HG03520 (cell line): Measurements from ENCODE around the gene ENDOD1.
"Not testable (repeated sequence)": the region's sequence is repeated elsewhere in the genome, so short reads cannot be mapped to it uniquely, and the experiment has no call there.

Experiments used
- ATAC-seq: cut with Tn5 transposase; IDR thresholded peaks from one replicate; pipeline ENCODE4 v1.9.1; 2021; ENCODE audit warnings: mild to moderate bottlenecking, moderate library complexity; ENCODE audit not compliant: unreplicated experiment

ENDOD1 gene

DNA sequence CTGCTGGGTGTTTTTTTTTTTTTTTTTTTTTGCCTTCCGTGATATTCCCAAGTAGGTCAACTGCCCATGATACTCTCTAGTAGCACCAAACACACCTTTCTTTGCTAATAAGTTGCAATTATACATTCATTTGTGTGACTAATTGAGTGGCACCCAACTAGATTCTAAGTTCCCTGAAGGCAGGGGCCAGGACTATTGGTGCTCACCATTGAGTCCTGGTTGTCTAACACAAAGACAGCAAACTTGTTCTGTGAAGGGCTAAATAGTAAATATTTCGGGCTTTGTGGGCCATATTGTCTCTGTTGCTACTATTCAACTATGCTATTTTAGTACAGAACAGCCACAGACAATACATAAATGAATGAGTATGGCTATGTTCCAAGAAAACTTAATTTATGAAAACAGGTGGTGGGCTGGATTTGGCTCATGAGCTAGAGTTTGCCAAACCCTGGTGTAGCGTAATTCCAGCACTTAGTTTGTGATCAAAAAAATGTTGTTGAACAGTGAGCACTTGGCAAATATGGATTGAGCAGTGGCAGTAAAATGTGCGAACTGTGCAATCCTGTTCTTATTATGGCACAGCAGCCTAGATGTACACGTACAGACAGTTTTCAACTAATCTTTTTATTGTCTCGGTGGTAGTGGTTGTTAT, 11.3 kb downstream of the ENDOD1 start:
- no peak for ATAC-seq

DNA sequence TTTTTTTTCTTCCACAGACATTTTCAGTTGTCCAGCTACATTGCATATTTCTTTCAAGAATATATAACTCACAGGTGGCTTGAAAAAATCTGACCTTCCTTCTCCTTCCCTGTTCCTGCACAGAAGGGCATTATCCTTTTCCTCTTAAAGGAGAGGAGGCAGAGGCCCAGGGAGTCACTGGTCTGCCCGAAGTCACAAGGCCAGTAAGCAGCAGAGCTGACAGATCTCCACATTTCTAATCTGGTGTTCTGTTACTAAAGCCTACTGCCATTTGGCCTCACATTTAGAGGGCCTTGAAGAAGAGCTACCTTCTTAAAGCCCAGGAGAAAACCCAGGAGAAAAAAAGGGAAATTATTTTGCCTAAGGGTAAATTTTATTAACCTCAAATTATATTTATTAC, 12.3 kb downstream of the ENDOD1 start:
- ATAC-seq, result no peak

DNA sequence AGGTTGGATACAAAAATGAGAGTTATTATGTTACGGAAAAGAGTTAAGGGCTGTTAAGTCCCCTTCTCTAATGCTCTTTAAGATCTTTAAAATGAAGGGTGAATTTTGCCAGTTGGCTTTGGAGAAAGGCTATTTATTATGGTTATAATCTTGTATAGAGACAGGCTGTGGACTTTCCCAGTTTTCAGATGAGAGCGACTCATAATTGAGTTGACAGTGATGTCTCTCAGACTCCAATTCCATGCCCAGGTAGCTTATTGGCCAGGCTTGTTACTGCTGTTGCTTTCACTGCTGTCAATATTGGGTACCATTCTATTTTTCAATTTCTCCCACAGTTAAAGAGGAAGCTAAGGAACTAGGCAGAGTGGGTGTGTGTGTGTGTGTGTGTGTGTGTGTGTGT, 13.1 kb downstream of the ENDOD1 start:
- no peak for ATAC-seq

DNA sequence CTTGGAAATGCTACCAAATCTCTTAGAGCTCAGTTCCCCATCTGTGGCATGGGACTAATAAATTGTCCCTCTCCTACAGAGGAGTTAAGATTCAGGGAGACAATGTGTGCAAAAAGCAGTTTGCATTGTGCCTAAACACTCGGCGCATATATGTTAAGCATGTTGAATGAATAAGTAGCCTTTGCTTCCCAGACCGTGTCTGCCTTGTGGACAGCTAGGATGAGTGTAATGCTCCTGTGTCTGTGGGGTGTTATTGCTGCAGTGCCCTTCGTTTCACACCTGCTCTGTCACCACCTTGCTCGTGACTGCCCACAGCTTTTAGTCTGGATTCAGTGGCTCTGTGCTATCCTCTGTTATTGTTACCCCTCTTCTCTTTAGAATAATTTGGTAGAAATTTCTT, 14.1 kb downstream of the ENDOD1 start:
- no peak for ATAC-seq

DNA sequence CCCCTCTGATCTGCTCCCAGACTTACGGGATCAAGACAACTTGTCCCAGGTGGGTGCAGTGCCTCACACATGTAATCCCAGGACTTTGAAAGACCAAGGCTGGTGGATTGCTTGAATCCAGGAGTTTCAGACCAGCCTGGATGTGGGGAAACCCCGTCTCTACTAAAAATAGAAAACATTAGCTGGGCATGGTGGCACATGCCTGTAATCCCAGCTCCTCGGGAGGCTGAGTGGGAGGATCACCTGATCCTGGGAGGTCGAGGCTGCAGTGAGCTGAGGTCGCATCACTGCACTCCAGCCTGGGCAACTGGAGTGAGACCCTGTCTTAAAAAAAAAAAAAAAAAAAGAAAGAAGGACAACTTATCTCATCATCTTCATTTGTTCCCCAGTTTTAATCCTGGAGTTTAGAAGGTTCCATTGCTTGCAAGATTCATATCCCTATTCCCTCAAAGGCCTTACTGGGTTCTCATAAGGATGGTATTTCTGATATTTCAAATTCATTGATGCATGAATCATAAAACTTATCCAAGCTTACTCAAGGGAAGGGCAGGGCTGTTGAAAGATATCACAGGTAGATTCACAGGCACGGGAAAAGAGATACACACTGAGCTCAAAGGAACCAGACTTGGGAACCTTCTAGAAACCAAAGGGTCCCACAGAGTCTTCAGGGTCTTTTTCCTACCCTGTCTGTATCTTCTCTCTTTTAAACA, 14.6 kb downstream of the ENDOD1 start:
- no peak for ATAC-seq

DNA sequence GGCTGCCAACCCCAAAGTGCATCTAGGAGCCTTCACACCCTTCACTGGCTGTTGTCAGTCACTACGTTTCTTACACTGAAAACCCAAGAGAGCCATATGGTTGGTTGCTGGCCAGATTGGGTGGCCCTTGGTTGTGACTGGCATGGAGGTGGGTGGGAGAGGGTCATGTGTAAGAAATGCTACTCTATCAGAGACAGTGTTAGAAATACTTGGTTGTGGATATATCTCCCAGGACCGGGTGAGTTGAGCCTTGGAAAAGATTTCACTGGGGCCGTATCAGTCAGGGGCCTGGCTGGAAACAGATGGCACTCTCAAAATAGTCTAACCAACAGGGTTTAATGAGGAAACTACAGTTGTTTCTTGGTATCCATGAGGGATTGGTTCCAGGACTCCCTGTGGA, 15.2 kb downstream of the ENDOD1 start:
- no peak for ATAC-seq

DNA sequence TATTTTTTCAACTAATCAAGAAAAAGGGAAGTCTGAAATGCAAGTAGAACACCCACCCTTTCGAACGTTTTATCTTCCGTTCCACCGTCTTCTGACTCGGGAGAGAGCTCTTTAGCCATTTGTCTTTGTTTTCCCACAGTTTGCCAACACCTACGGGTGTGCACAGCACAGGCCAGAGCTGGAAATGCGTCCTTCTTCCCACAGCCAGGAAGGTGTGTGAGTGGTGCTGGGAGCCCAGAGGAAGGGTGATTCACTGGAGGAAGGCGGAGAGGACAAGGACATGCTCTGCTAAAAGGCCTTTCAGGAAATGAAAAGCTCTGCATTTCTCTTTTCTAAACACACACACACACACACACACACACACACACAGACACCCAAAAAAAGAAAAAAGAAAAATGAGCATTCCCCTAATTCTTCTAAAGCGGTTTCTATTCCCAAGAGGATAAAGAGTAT, 18.5 kb downstream of the ENDOD1 start:
- no peak for ATAC-seq

DNA sequence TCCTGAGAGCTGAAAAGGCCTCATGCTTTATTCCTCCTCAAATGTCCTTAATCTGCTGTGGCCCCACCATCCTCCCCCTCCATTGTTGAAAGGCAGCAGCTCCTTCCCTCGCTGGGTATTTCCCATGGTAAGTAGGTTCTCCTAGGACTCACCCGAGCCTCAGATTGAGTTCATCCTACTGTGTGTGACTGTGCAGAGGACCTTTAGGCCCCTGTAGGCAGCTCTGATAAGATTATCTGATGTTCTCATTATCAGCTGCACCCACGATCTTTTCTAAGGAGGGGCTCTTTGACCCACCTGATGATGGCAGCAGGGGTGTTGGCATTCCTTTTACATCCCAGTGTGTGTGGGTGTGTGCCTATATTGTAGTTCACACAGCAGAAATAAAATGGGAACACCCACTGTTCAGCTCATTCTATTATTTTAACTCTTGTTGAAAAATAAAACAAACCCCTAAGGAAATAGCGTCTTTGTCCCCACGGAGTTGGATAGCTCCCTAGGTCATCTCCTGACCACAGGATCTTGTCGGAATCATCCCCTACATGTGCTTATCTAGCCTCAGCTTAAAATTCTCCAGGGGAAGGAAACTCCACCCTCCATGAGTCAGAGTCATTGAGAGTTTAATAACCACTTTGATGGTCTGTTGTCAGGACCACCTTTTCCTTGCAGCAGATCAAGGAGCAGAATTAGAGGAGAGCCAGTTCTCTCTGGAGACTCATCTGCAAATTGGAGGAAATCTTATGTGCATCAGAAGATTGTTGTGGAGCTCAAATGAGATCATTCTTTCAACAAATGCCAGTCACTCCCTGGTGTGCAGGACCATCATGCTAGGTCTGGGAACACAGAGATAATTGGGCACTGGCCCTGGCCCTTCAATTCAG, 19.3 kb downstream of the ENDOD1 start:
- ATAC-seq, result no peak

DNA sequence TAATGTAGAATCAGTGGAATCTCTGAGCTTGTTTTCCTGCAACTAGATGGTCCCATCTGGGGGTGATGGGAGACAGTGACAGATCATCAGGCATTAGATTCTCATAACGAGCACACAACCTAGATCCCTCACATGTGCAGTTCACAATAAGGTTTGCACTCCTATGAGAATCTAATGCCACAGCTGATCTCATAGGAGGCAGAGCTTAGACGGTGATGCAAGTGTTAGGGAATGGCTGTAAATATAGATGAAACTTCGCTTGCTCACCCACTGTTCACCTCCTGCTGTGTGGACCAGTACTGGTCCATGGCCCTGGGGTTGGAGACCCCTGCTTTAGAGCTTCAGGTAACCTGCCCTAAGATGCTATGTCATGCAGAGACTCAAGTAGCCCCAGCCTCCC, 21.8 kb downstream of the ENDOD1 start:
- not testable (repeated sequence) for ATAC-seq

DNA sequence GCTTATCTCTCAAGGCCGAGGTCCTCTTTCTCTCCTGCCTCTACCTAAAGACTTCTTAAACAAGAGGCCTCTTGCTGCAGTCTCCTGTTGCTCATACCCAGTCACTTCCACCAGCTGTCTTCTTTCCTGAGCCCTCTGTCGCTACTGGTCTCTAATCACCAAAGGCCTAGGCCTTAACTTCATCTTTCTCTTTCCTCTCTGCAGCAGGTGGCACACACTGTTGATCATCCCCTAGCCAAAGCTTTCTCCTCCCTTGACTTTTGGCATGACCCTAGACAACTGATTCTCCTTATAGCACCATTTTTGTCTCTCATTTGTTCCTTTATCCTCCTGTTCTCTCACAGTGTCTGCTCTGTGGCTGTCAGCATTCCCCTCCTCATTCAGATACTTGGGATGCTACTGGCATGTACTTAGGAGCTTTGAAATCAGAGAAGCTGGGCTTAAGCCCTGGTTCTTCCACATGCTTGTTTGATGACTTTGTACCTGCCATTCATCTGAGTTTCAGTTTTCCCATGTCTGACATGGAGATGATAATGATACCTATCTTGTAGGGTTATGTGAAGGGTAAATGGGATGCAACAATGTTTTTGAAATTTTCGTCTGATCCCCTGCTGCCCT, 22.4 kb downstream of the ENDOD1 start:
- ATAC-seq, result no peak

DNA sequence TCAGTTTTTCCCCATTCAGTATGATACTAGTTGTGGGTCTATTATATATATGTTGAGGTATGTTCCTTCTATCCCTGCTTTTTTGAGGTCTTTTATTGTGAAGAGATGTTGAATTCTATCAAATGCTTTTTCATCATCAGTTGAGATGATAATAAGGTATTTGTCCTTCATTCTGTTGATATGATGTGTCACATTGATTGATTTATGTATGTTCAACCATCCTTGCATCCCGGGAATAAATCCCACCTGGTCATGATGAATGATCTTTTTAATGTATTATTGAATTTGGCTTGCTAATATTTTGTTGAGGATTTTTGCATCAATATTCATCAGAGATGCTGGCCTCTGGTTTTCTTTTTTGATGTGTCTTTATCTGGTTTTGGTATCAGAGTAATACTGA, 26.0 kb downstream of the ENDOD1 start:
- no peak for ATAC-seq

DNA sequence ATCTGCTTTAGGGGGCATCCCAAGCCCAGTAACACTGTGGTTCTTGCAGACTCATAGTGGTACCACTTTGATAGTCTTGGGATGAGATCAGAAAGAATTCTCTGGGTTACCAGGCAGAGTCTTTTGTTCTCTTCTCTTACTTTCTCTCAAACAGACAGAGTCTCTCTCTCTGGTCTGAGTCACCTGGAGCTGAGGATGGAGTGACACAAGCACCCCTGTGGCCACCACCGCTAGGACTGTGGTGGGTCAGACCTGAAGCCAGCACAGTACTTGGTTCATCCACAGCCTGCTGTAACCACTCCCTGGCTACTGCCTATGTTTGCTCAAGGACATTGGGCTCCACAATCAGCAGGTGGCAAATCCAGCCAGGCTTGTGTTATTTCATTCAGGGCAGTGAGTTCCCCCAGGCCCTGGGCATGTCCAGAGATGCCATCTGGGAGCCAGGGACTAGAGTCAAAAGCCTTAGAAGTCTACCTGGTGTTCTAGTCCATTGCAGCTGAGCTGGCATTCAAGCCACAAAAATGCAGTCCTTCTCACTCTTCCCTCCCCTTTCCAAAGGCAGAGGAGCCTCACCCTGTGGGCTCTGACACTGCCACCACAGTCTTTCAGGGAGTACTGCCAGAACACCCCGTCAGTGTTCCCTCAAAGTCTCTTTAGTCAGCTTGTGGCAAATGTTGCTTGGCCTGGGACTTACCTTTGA, 29.9 kb downstream of the ENDOD1 start:
- no peak for ATAC-seq

DNA sequence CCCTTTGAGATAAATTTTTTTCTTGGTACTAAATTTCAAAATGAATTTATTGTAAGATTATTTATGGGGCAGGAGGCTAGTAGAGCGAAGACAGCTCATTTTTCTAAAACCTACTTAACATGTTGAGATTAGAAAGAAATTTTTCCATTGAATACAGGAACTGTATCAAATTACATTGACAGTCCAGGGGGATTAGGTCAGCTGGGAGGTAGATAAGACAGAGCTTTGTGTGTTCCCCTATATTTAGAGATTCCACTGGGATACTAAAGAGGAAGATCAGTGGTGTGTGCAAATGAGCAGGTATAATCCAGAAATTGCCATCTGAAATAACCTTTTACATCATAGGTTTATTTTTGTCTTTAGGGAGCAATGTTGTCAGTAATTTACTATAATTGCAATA, 32.1 kb downstream of the ENDOD1 start:
- ATAC-seq, result no peak

DNA sequence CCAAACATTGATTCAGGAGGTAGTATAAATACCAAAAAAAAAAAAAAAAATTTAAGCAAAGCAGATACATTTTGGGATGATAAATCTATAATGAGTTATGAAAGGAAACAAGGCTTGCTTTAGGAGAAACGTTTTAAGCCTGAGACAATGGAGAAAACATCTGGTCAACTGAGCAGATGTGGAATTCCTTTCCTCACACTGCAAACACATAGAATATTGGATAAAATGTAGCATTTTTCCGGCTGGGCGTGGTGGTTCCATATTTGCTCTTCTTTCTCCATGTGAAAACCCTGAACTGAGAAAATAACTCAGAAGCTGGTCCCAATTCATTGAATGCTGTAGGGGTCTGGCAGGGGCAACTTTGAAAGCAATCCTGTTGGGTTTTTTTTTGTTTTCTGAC, 33.9 kb downstream of the ENDOD1 start:
- ATAC-seq, result no peak

DNA sequence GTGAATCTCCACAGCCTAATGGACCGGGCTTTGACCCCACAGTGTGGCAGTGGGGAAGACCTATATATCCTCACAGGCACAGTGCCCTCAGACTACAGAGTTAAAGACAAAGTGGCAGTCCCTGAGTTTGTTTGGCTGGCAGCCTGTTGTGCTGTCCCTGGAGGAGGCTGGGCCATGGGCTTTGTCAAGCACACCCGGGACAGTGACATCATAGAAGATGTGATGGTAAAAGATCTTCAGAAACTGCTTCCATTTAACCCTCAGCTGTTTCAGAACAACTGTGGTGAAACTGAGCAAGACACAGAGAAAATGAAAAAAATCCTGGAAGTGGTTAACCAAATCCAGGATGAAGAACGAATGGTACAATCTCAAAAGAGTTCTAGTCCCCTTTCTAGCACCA, 39.0 kb downstream of the ENDOD1 start:
- ATAC-seq, result no peak

DNA sequence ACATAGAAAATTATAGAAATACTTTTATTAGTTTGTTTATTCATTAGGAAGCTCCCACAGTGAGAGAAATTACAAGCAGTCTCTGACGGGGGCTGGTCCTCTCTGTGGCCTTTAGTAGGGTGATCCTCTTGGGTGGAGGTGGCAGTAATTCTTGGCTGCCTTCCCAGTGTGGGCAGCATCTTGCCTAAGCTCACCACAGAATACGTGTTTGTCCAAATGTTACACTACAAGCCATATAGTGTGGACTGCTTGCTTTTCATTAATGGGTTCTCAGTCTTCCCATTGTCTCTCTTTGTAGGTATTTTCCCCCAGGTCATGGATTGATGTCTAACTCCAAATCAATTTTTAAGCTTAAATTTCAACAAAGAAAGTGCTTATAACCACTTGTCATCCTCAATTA, 43.3 kb downstream of the ENDOD1 start:
- no peak for ATAC-seq

DNA sequence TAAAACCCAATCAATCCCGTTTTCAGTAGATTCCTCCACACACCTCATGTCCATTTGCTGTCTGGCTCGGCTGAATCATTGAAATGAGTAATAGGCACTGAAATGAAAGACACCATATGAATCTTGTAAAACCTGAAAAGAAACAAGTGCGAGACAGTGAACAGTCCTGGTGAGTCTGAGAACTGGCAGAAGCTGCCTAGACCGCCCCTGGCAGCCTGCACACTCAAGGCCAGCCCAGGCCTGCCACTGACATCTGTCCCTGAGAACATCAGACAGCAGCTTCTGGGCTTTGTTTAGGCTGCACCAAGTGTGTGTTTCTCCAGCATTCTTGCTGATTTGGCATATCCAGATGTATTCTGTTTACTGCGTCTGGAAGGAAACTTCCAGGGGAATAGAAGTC, 44.8 kb downstream of the ENDOD1 start:
- ATAC-seq, result no peak

DNA sequence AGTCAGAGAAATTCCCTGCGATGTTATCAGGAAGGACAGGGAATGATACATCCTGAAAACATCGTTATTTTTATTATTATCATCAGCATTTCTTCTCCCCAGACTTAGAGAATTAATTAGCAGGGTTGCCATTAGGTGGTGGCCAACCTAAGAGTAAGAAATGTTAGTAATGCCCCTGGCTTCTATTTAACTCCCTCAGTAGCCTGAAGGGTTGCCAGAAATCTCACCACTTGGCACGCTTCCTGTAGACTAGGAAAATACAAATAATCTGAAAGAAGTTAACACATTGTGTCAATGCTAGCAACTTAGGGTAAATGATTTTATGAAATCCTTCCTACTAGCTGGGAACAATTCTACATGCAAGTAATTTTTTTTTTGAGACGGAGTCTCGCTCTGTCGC, 45.5 kb downstream of the ENDOD1 start:
- no peak for ATAC-seq

DNA sequence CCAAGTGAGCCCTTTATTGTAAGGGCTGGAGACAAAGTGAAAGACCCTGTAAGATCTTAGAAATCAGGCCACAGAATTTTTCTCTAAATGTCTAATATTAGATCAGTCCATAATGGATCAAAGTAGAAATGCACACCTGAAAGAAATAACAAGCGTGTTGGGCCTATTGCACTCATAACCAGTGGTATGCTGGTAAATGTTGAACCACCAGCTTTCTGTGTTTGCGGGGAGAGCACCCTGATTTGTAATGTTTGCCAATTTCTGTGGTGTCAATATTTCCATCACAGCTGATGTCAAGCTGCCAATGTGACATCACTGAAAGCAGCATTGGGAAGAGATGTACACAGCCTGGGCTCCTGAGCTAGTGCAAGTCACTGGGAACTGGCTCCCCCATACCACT, 46.2 kb downstream of the ENDOD1 start:
- no peak for ATAC-seq

DNA sequence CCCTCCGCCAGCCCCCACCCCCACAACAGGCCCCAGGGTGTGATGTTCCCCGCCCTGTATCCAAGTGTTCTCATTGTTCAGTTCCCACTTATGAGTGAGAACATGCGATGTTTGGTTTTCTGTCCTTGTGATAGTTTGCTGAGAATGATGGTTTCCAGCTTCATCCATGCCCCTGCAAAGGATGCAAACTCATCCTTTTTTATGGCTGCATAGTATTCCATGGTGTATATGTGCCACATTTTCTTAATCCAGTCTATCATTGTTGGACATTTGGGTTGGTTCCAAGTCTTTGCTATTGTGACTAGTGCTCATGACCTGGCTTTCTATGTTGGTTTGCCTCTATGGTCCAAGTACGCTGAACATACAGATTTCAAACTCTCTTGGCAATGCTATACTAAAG, 47.1 kb downstream of the ENDOD1 start:
- not testable (repeated sequence) for ATAC-seq

DNA sequence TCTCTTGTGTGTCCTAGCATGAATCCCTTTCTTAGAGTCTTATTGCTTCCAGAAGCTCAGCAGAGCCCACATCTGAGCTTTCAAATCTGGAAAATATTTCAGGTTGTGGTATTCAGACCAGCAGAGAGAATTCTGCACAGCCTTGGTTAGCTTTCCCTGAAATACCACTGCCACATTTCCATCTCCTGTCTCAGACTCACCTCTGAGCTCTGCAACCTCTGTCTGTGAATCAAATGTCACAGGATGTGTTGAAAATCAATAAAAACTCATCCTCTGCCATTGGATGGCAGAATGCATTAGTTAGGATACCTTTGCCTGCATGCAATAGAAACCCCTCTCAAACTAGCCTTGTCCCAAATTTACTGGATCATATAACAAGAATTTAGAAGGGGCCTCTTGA, 47.7 kb downstream of the ENDOD1 start:
- no peak for ATAC-seq
